Activated B cell treated with CpG ODN at 0.5 μM for 24 hours (primary cell): ENCODE data around the gene ST6GAL2. TPM values are rescaled to one million over a fixed set of nuclear protein-coding genes. Genes with fewer than 3 reads are reported as not detected.

Source experiments
- ATAC-seq: fragments of 200-7000 bp; cut with Tn5 transposase; one replicate; pipeline ENCODE4 v1.10.0; 2021; ENCODE audit warnings: low read depth, mild to moderate bottlenecking, moderate library complexity
- CTCF ChIA-PET: fragments of 350-600 bp; sonication (Branson Sonifier 250); formaldehyde crosslinking; loops from one replicate; lab custom pipeline; 2021; ENCODE audit warnings: antibody characterized with exemption; lab: Charles Lee
- POLR2A ChIA-PET: fragments of 350-600 bp; sonication (Branson Sonifier 250); formaldehyde crosslinking; loops from one replicate; lab custom pipeline; 2021; ENCODE audit warnings: antibody characterized with exemption; lab: Charles Lee
- DNase-seq: peaks from one replicate; pipeline ENCODE4 v3.0.0; 2022
- H3K27ac Mint-ChIP-seq: one replicate; pipeline ENCODE4 v1.8.0; 2020; ENCODE audit warnings: mixed read lengths
- H3K27me3 Mint-ChIP-seq: one replicate; pipeline ENCODE4 v1.8.0; 2021; ENCODE audit warnings: mixed read lengths
- H3K36me3 Mint-ChIP-seq: one replicate; pipeline ENCODE4 v1.8.0; 2021; ENCODE audit warnings: low read depth, mixed read lengths
- H3K4me1 Mint-ChIP-seq: one replicate; pipeline ENCODE4 v1.8.0; 2021; ENCODE audit warnings: mixed read lengths
- H3K4me3 Mint-ChIP-seq: one replicate; pipeline ENCODE4 v1.8.0; 2020; ENCODE audit warnings: mild to moderate bottlenecking, mixed read lengths
- H3K9me3 Mint-ChIP-seq: one replicate; pipeline ENCODE4 v1.8.0; 2020; ENCODE audit warnings: mixed read lengths
- intact Hi-C: fragments of 100-400 bp; cut with micrococcal nuclease; formaldehyde crosslinking; loops from one replicate; pipeline ENCODE4 v1.15.1; 2024
- total RNA-seq: library from RNA; stranded (reverse); gene quantifications from 2 replicates; pipeline ENCODE4 v1.2.3, GENCODE V29; 2022
- TF ChIP-seq, protein P1 (sequence below): fragments of 200-600 bp; IDR thresholded peaks from one replicate; pipeline ENCODE4 v1.8.0; 2022; ENCODE audit warnings: antibody characterized with exemption, mild to moderate bottlenecking

Gene ST6GAL2
- total RNA-seq, 1 donor from 2014 or later, result not detected

DNA sequence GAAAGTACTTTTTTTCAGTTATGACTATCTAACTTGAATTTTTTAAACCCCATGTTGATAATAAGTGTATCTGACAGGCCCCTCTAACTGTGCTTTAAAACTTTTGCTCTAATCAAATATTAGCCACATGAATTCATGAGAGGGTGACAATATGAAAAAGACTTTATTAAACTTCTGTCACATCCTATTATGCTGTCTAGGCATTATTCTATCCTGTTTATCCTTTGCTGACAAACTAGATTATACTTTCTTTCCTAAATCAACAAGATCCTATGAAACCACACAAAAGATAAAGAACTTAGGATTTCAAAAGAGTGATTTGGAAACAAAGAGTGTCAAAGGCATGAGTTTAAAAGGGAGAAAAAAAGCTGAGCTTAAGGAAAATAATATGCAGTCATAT is 57.8 kb downstream of the ST6GAL2 start:
- Mint-ChIP-seq H3K27me3 (no peaks in the 10 kb centered on the region), H3K4me3 (no peak overlapping the region), H3K4me1 (no peaks in the 10 kb centered on the region), H3K36me3 (no peaks in the 10 kb centered on the region), H3K27ac (no peak overlapping the region), H3K9me3 (peaks cover 2% of the 10 kb centered on the region)
- TF ChIP-seq, protein P1, sequence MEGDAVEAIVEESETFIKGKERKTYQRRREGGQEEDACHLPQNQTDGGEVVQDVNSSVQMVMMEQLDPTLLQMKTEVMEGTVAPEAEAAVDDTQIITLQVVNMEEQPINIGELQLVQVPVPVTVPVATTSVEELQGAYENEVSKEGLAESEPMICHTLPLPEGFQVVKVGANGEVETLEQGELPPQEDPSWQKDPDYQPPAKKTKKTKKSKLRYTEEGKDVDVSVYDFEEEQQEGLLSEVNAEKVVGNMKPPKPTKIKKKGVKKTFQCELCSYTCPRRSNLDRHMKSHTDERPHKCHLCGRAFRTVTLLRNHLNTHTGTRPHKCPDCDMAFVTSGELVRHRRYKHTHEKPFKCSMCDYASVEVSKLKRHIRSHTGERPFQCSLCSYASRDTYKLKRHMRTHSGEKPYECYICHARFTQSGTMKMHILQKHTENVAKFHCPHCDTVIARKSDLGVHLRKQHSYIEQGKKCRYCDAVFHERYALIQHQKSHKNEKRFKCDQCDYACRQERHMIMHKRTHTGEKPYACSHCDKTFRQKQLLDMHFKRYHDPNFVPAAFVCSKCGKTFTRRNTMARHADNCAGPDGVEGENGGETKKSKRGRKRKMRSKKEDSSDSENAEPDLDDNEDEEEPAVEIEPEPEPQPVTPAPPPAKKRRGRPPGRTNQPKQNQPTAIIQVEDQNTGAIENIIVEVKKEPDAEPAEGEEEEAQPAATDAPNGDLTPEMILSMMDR, result no peak
- intact Hi-C loops, result no loop called here
- POLR2A ChIA-PET, result no interaction called here
- DNase-seq (no peak), ATAC-seq (no peak)
- CTCF ChIA-PET, result no interaction called here

- POLR2A ChIA-PET, result no interaction called here
- H3K27ac Mint-ChIP-seq, result no peak overlapping the region
- no peaks in the 10 kb centered on the region for H3K4me1 Mint-ChIP-seq
- H3K36me3 Mint-ChIP-seq, result no peaks in the 10 kb centered on the region
- TF ChIP-seq, protein P1, result no peak
- CTCF ChIA-PET, result no interaction called here
- intact Hi-C loops, result no loop called here
- no peak for DNase-seq
- H3K4me3 Mint-ChIP-seq, result no peak overlapping the region
- peaks cover 2% of the 10 kb centered on the region for H3K9me3 Mint-ChIP-seq
- ATAC-seq, result no peak
- H3K27me3 Mint-ChIP-seq, result no peaks in the 10 kb centered on the region
Measured at GRCh38 chr2:106827158-106827557, 58.8 kb downstream of the ST6GAL2 start.

GRCh38 chr2:106825161-106825560 is 60.8 kb downstream of the ST6GAL2 start:
- TF ChIP-seq, protein P1, result no peak
- Mint-ChIP-seq H3K27ac (no peak overlapping the region), H3K9me3 (peaks cover 2% of the 10 kb centered on the region), H3K4me1 (no peaks in the 10 kb centered on the region), H3K27me3 (no peaks in the 10 kb centered on the region), H3K36me3 (no peaks in the 10 kb centered on the region), H3K4me3 (no peak overlapping the region)
- intact Hi-C loops, result no loop called here
- CTCF ChIA-PET, result no interaction called here
- POLR2A ChIA-PET, result no interaction called here
- ATAC-seq (no peak), DNase-seq (no peak)

GRCh38 chr2:106816974-106817373 is 69.0 kb downstream of the ST6GAL2 start:
- ChIA-PET CTCF (no interaction called here), POLR2A (no interaction called here)
- TF ChIP-seq, protein P1, result no peak
- H3K27ac Mint-ChIP-seq, result no peak overlapping the region
- no peaks in the 10 kb centered on the region for H3K36me3 Mint-ChIP-seq
- no peak for DNase-seq
- intact Hi-C loops, result no loop called here
- no peaks in the 10 kb centered on the region for H3K4me1 Mint-ChIP-seq
- ATAC-seq, result no peak
- H3K4me3 Mint-ChIP-seq, result no peak overlapping the region
- H3K27me3 Mint-ChIP-seq, result no peaks in the 10 kb centered on the region
- peaks cover 3% of the 10 kb centered on the region for H3K9me3 Mint-ChIP-seq

DNA sequence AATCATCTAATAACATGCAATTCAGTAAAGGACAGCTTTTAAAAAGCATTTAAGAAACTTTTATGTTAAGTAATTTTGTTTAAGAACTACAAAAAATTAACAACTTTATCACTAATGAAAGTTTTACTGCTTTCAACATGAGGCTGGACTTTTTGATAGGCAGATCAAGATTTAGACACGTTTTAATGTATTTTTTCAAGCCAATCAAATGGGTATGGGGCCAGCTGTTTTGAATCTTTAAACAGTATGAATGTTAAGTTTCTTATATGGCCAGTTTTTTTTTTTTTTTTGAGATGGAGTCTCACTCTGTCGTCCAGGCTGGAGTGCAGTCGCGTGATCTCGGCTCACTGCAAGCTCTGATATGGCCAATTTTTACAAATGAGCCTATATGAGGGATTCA is 73.1 kb downstream of the ST6GAL2 start:
- H3K27ac Mint-ChIP-seq, result no peak overlapping the region
- no peaks in the 10 kb centered on the region for H3K36me3 Mint-ChIP-seq
- TF ChIP-seq, protein P1, result no peak
- H3K9me3 Mint-ChIP-seq, result no peaks in the 10 kb centered on the region
- no peaks in the 10 kb centered on the region for H3K4me1 Mint-ChIP-seq
- CTCF ChIA-PET, result no interaction called here
- H3K4me3 Mint-ChIP-seq, result no peak overlapping the region
- ATAC-seq (no peak), DNase-seq (no peak)
- POLR2A ChIA-PET, result no interaction called here
- intact Hi-C loops, result loop anchor here (2.0 kb wide), 1 partner anchor 74 kb away; no protein-coding TSS in a partner anchor
- H3K27me3 Mint-ChIP-seq, result no peaks in the 10 kb centered on the region
